ENCODE results near the gene FXR2.

DNA sequence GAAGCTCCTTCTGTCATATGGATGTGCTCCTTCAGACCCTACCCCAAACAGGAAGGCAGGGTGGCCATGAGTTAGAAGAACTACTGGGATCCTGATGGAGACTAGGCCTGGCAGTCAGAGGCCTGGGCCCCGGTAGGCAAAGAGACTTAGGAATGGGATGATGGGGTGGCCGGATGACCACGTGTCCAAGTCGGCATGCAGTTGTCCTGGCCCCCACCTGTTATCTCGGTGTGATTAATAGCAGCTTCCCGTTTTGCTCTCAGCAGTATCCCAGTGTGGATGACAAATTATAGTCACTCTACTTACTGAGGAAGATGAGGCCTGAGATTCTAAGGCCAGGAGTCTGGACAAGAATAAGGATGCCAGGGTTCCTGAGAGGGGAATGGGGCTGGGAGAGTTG is 64.4 kb downstream of the FXR2 start:
- TF ChIP-seq POLR2A (IDR thresholded peaks at IDR 0.05) (no peak), EP300 (IDR thresholded peaks at IDR 0.05) (no peak)
- TF ChIP-seq, protein P1, sequence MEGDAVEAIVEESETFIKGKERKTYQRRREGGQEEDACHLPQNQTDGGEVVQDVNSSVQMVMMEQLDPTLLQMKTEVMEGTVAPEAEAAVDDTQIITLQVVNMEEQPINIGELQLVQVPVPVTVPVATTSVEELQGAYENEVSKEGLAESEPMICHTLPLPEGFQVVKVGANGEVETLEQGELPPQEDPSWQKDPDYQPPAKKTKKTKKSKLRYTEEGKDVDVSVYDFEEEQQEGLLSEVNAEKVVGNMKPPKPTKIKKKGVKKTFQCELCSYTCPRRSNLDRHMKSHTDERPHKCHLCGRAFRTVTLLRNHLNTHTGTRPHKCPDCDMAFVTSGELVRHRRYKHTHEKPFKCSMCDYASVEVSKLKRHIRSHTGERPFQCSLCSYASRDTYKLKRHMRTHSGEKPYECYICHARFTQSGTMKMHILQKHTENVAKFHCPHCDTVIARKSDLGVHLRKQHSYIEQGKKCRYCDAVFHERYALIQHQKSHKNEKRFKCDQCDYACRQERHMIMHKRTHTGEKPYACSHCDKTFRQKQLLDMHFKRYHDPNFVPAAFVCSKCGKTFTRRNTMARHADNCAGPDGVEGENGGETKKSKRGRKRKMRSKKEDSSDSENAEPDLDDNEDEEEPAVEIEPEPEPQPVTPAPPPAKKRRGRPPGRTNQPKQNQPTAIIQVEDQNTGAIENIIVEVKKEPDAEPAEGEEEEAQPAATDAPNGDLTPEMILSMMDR (IDR thresholded peaks at IDR 0.05): no peak

All from ovary (tissue), 3 donors.